ENCODE measurements around the gene PPP1R16B.

PPP1R16B gene

GRCh38 chr20:38893565-38894090, 88.1 kb downstream of the PPP1R16B start:
- no peak for TF ChIP-seq ZFX (IDR thresholded peaks at IDR 0.05)
- peak; percentile 96 for TF ChIP-seq CTCF (conservative IDR thresholded peaks at IDR 0.05)
- H3K27ac ChIP-seq: no peak overlapping the region

- TF ChIP-seq CTCF (conservative IDR thresholded peaks at IDR 0.05) (peak; percentile 76), ZFX (IDR thresholded peaks at IDR 0.05) (no peak)
- H3K27ac ChIP-seq: no peak overlapping the region
Measured at GRCh38 chr20:38894091-38894847, 88.8 kb downstream of the PPP1R16B start.

- no peak overlapping the region for H3K27ac ChIP-seq
- no peak for TF ChIP-seq CTCF (conservative IDR thresholded peaks at IDR 0.05)
- TF ChIP-seq ZFX (IDR thresholded peaks at IDR 0.05): no peak
Measured at GRCh38 chr20:38895098-38895949, 89.8 kb downstream of the PPP1R16B start.

GRCh38 chr20:38896009-38896594, 90.6 kb downstream of the PPP1R16B start:
- TF ChIP-seq CTCF (conservative IDR thresholded peaks at IDR 0.05): no peak
- no peak for TF ChIP-seq ZFX (IDR thresholded peaks at IDR 0.05)
- no peak overlapping the region for H3K27ac ChIP-seq

- no peak for TF ChIP-seq CTCF (conservative IDR thresholded peaks at IDR 0.05)
- TF ChIP-seq ZFX (IDR thresholded peaks at IDR 0.05): no peak
Measured at GRCh38 chr20:38897267-38897666, 91.8 kb downstream of the PPP1R16B start.

GRCh38 chr20:38900606-38901005, 95.1 kb downstream of the PPP1R16B start:
- TF ChIP-seq CTCF (conservative IDR thresholded peaks at IDR 0.05) (no peak), ZFX (IDR thresholded peaks at IDR 0.05) (no peak)
- H3K27ac ChIP-seq: no peak overlapping the region

More at GRCh38 chr20:38897267-38897666, 91.8 kb downstream of the PPP1R16B start:
- H3K27ac ChIP-seq: no peak overlapping the region

Data from C4-2B (cell line).